Retina (tissue), 1 donor: ENCODE results near the gene RASL11A.
"Not testable (repeated sequence)": the region's sequence is repeated elsewhere in the genome, so short reads cannot be mapped to it uniquely, and the experiment has no call there.

Experiments
- DNase-seq: peaks from one replicate; pipeline ENCODE4 v3.0.0-alpha.2; 2016

Gene RASL11A

GRCh38 chr13:27270594-27271520 is at the start of gene RASL11A:
Gene RASL11A, plus strand, starts transcription at chr13:27270830. Its CDS starts 115 bp downstream, at chr13:27270945.
- DNase-seq: peak; percentile 96

- not testable (repeated sequence) for DNase-seq
Measured at GRCh38 chr13:27222100-27222499, 48.5 kb upstream of the RASL11A start.

DNA sequence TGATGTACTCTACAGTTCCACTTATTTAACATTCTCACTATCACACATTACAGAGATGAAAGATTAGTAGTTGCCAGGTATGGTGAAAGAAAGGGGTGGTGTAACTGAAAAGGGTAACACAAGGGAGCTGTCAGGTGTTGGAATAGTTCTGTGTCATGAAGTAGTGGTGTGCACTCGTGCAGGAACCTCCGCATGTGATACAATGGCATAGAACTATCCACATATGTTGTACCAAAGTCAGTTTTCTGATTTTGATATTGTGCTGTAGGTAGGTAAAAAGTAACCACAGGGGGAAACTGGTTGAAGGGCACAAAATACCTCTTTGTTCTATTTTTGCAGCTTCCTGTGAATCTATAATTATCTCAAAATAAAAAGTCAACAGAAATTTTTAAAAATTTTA is 43.6 kb upstream of the RASL11A start:
- DNase-seq: no peak

DNA sequence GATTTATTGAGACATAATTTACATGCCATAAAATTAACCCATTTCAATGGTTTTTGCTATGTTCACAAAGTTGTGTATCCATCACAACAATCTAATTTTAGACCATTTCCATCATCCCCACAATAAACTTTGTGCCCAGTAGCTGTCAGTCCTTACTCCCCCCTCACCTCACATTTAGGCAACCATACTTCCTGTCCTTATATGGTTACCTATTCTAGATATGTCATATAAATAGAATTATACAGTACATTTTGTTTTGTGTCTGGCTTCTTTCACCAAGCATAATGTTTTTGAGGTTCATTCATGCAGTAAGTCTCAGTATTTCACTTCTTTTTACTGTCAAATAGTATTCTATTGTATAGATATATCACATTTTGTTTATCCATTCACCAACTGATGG is 42.5 kb upstream of the RASL11A start:
- DNase-seq: no peak

GRCh38 chr13:27229642-27230041 is 41.0 kb upstream of the RASL11A start:
- DNase-seq: no peak

- no peak for DNase-seq
Measured at GRCh38 chr13:27233964-27234363, 36.7 kb upstream of the RASL11A start.

DNA sequence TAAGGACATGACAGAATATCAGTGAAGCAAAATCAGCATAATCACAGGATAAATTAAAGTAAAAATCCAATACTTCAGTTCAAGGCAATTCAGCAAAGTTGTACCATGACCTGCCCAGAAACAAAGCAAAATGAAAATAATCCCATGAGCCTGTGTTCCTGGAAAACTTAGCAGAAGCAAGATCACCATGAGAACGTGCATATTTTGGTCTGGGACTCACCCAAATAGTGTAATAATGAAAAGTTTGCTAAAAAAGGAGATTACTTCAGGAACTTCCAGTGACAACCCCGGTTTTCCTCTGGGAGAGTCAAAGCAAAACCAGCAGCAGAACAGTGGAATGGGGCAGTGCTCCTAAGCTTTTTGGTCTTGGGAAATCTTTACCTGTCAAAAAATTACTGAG is 34.2 kb upstream of the RASL11A start:
- no peak for DNase-seq

- DNase-seq: no peak
Measured at GRCh38 chr13:27242702-27243101, 27.9 kb upstream of the RASL11A start.

- DNase-seq: no peak
Measured at GRCh38 chr13:27245610-27246009, 25.0 kb upstream of the RASL11A start.

DNA sequence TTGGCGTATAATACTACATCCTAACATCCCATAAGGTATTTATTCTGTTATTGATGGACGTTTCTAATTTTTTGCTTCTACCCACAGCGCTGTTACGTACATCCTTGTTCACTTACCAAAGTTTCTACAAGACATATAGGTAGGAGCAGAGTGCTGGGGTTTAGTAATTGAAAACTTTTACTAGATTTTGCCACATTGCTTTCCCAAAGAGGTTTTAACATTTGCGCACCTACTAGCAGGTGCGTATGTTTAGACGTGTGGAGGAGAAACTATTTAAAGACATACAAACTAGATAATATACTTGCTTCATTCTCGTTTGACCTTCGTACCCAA is 19.8 kb upstream of the RASL11A start:
- no peak for DNase-seq

DNA sequence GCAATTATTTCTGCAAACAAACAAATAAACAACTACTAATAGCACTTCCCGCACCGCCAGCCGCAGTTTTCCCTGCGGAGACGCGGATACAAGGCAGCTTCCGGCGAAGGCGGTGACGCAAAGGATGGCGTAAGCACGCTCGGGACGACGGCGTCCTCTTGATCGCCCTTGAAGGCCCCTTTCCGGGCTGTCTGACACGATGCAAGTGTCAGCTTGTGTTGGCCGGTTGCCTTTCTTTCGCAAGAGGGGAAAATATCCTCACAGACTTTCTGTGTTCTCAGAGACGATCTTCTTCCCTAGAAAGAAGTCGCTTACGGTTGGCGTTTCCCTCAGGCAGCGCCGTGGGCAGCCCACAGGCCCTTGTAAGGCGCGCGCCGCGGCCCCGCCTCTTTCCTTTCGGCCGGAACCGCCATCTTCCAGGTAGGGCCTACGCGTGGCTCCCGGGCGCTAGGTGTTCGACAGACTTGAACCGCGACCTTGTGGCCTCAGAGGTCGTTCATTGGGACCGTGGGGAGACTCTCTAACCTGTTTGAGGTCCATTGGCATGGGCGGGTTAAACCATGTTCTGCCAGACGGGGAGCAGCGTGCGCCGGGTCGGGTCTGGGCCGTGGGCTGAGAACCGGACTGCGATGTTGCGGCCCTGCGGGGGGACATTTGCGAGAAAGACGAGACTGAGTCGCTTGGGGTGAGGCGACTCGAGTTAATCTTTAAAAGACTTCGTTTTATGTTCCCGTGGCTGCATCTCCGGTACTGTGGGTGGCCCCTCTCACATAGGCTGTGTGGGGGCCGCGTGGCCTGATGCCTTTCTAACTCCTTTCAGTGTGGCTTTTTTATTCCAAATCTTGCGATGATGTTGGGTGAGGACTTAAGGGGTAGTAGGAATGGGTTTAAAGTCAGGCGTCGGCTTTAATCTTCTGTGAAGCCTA is 19.2 kb upstream of the RASL11A start, which contains the start of gene RPL21:
Gene RPL21, plus strand, starts transcription at position 393 of the 926 bp plus-strand sequence. CDS start 2,219 bp downstream, outside the sequence.
- peak; percentile 100 for DNase-seq

DNA sequence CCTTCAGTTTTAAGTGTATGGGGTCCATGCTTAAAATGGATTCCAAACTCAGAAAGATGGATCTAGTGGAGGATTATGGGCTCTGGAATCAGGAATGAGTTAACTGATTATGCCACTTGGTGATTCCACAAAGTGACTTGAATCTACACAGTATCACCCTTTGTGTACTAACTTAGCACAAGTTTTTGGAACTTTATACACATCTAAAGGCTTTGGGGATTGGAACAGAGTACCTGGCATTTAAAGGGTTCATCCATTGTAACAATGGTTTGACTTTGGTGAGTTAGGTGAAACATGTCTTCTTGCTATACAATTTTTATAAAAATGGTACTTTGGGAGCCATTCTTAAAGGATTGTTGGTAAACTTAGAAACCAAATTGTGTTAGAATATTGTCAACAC is 18.2 kb upstream of the RASL11A start:
- DNase-seq: no peak

DNA sequence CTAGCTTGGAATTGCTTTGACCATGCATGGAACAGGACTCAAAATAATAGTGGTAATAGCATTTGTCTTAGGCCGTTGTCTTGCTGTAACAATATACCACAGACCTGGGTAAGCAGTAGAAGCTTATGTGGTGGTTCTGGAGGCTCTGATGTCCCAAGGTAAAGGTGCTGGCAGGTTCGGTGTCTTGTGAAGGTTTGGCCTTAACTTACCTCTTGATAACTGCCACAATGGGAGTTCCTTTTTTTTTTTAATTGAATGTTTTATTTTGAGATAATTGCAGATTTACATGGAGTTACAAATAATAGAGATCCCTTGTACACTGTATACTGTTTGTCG is 13.4 kb upstream of the RASL11A start:
- no peak for DNase-seq

DNA sequence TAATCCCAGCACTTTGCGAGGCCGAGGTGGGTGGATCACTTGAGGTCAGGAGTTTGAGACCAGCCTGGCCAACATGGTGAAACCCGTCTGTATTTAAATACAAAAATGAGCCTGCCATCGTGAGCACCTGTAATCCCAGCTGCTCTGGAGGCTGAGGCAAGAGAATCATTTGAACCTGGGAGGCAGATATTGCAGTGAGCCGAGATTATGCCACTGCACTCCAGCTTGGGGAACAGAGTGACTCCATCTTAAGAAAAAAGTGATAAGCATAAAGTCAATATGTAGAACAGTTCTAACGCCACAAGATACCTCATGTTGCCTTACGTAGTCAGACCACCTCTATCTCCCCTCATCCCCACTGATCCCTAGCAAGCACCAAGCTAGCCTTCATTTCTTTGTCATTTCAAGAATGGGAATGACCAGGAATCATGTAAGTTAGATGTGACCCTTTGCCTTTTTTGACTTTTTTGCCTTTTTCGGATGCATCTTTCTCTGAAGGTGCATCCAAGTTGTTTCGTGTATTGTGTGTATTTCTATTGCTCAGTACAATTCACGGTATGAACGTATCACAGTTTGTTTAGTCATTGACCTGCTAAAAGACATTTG is 12.9 kb upstream of the RASL11A start:
- DNase-seq: no peak

DNA sequence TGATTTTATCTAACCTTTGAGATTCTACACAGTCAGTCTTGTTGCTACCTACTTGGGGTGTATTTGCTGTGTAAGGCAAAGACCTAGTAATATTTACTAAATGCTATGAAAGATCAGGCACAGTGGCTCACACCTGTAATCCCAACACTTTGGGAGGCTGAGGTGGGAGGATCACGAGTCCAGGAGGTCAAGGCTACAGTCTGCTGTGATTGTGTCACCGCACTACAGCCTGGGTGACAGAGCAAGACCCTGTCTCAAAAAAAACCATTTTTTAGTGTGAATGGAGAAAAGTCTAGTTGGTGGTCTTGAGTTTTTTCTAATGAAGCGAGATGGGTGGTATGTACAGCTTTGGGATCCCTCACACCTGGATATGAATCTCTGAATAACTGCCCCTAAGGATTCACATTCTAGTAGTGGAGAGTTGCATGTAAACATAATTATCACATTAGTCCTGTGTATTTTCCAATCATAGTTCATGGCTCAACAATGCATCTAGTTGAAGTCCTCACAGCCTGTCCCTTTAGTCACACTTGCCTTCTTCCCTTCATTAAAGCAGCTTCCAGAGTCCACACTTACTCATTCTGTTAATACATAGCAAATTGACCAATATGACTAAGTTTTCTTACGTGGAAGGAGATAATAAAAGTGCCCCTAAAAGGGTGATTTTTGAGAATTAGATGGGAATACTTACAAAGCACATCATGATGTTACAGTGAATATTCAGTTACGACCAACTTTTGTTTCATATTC is 11.8 kb upstream of the RASL11A start:
- DNase-seq: no peak

DNA sequence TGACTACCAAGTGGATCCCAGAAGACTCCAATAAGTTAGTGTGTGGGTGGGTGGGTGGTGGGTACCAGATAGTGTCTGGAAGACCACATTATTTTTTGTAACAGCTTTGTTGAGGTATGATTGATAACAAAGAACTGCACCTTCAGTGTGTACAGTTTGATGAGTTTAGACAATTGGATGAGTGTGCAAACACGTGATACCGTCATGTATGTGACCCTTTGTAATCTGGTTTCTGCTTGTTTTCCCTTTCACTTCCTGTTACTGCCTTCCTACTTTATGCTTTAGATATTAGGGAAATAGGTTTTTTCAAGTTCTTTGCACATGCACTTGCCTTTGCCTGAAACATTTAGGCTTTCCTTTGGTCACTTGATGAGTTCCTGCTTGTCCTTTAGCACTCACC is 10.8 kb upstream of the RASL11A start:
- no peak for DNase-seq

GRCh38 chr13:27261396-27261795 is 9.2 kb upstream of the RASL11A start:
- no peak for DNase-seq

- no peak for DNase-seq
Measured at GRCh38 chr13:27263438-27263837, 7.2 kb upstream of the RASL11A start.

- DNase-seq: peak; percentile 75
Measured at GRCh38 chr13:27264181-27264580, 6.4 kb upstream of the RASL11A start.

- DNase-seq: no peak
Measured at GRCh38 chr13:27264648-27265047, 6.0 kb upstream of the RASL11A start.

DNA sequence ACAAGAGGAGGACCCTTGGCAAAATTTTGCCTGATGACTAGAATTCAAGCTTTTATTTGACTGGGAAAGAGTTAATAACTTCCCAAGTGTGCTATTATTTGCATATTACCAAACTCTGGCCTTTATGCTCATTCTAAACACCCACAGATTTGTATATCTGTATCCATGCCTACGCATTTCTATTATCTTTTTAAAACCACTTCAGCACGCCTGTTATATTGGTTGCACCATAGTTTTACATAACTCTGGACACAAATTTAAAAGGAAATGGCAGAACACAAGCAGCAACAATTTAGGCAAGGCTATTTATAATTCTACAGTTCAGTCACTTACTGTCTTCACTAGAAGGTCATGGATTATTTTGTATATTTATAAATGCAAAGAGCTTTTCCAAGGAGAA is 3.7 kb upstream of the RASL11A start:
- DNase-seq: no peak

DNA sequence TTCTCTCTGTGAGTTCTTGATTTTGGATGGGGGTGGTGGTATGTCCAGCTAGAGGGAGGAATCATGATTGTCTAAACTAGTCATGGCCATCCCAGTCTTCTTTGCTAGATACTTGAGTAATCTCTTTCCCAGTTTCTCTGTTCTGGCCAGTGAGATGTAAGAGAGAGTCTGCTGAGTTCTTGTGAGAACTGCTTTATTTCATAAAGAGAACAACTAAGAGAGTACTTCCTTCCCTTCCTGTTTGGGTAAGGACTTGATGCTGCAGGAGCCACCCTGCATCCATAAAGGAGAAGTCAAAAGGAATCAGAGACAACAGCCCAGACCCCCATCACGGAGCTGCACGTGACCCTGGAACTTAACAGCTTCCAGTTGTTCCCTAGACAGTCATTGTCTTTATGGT is 3.0 kb upstream of the RASL11A start:
- no peak for DNase-seq
